Right lobe of liver (tissue), 6 donors: ENCODE measurements around the gene RANBP17. TPM values are rescaled to one million over a fixed set of nuclear protein-coding genes. Genes with fewer than 3 reads are reported as not detected.
"Not testable (repeated sequence)": the region's sequence is repeated elsewhere in the genome, so short reads cannot be mapped to it uniquely, and the experiment has no call there.

Source experiments
- ATAC-seq, 4 donors: fragments of 200-7000 bp; cut with Tn5 transposase; one replicate each; pipeline ENCODE4 v1.9.1; 2020; ENCODE audit warnings: mild to moderate bottlenecking in 4 of 4, moderate library complexity in 4 of 4
- DNase-seq, 3 donors: peaks; one replicate each; pipeline ENCODE4 v3.0.0-alpha.2; 2020
- H3K27ac ChIP-seq, 3 donors: fragments of 200-600 bp; one replicate each; pipeline ENCODE4 v1.8.0; 2022
- H3K27me3 ChIP-seq, 2 donors: fragments of 200-600 bp; one replicate each; pipeline ENCODE4 v1.8.0; 2022
- H3K36me3 ChIP-seq, 4 donors: fragments of 200-600 bp; sonication (generic) in 1 of 4; one replicate each; pipeline versions ENCODE4 v1.5.1 to v1.8.0; 2017 to 2022; ENCODE audit warnings: control low read depth in 1 of 4
- H3K4me1 ChIP-seq, 4 donors: fragments of 200-600 bp; sonication (generic) in 1 of 4; one replicate each; pipeline versions ENCODE4 v1.5.1 to v1.8.0; 2017 to 2022; ENCODE audit warnings: control low read depth in 1 of 4
- H3K4me3 ChIP-seq, 3 donors: fragments of 200-600 bp; one replicate each; pipeline ENCODE4 v1.8.0; 2022
- H3K9me3 ChIP-seq, 4 donors: fragments of 200-600 bp; sonication (generic) in 1 of 4; one replicate each; pipeline versions ENCODE4 v1.5.1 to v1.8.0; 2017 to 2022; ENCODE audit warnings: control low read depth in 1 of 4
- POLR2A ChIP-seq: fragments of 450-650 bp; IDR thresholded peaks from one replicate; pipeline ENCODE4 v1.6.1; 2017; ENCODE audit warnings: antibody characterized with exemption, mild to moderate bottlenecking
- WGBS: methylation state at CpG from one replicate; pipeline ENCODE4 v1.1.6; 2018; ENCODE audit warnings: low coverage, low lambda C conversion rate; ENCODE audit not compliant: insufficient coverage; ENCODE audit errors: missing lambda C conversion rate; 5-methylcytosine and 5-hydroxymethylcytosine counted together
- intact Hi-C, 2 donors: fragments of 100-400 bp; cut with DNase I; formaldehyde crosslinking; loops; one replicate each; pipeline versions ENCODE4 v1.11.2 to v1.14.1; 2022
- total RNA-seq, 6 experiments: library from RNA; depleted of rRNA in 2 of 6; stranded (reverse); fragments of >200 nt in 2 of 6; fragmentation: NEBNext Ultra II Directional in 3 of 6; extraction: Animal tissue kit (Norgen Biotek cat#: 25700) in 3 of 6; gene quantifications; one replicate each; pipeline versions ENCODE4 v1.1.0 to v1.2.4, GENCODE V29; 2016 to 2023
- TF ChIP-seq, protein P1 (sequence below), 4 donors: fragments of 200-600 bp in 3 of 4; fragments of 450-650 bp in 1 of 4; IDR thresholded peaks; one replicate each; pipeline versions ENCODE4 v1.5.1 to v1.8.0; 2016 to 2022; ENCODE audit warnings: antibody characterized with exemption in 4 of 4, mild to moderate bottlenecking in 2 of 4
- donor health status: DM: no; HTN: yes; CAD: no.
- donor health status: DM: no; HTN: no; CAD: no.
- donor health status: DM: no; HTN: no; CAD: no.
- donor health status: DM: no; HTN: yes; CAD: no.
- donor health status: DM: no; HTN: yes; CAD: no.

The RANBP17 gene
- total RNA-seq, 6 experiments from 2014 or later, result 1.5 to 5.7 (median 4.7) TPM

DNA sequence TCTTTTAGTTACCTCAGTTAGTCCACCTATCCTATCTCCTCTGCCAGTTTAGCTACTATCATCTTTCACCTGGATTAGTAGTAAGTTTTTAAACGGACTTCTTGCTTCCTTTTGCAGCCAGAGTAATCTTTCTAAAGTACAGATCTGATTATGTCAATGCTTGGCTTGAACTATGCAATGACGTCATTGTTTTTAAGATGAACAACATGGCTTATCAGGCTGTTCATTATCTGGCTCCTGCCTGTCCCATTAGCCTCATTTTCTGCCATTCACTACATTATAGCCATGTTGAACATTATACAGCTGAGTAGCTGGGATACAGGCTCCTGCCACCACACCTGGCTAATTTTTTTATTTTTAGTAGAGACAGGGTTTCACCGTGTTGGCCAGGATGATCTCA is 98.7 kb downstream of the RANBP17 start:
- no peak for DNase-seq
- H3K4me1 ChIP-seq, result no peaks in the 10 kb centered on the region
- intact Hi-C loops, result no loop called here
- no peaks in the 10 kb centered on the region for H3K9me3 ChIP-seq
- no peak overlapping the region for H3K27ac ChIP-seq
- H3K27me3 ChIP-seq, result no peaks in the 10 kb centered on the region
- WGBS, result 55% methylated on average over 3 of the region's 3 CpGs
- ATAC-seq, result no peak
- H3K36me3 ChIP-seq, result peaks cover 0 to 3% (median 0%) of the 10 kb centered on the region in 4 donors
- TF ChIP-seq POLR2A, result no peak
- TF ChIP-seq, protein P1, sequence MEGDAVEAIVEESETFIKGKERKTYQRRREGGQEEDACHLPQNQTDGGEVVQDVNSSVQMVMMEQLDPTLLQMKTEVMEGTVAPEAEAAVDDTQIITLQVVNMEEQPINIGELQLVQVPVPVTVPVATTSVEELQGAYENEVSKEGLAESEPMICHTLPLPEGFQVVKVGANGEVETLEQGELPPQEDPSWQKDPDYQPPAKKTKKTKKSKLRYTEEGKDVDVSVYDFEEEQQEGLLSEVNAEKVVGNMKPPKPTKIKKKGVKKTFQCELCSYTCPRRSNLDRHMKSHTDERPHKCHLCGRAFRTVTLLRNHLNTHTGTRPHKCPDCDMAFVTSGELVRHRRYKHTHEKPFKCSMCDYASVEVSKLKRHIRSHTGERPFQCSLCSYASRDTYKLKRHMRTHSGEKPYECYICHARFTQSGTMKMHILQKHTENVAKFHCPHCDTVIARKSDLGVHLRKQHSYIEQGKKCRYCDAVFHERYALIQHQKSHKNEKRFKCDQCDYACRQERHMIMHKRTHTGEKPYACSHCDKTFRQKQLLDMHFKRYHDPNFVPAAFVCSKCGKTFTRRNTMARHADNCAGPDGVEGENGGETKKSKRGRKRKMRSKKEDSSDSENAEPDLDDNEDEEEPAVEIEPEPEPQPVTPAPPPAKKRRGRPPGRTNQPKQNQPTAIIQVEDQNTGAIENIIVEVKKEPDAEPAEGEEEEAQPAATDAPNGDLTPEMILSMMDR (IDR thresholded peaks at IDR 0.05), result no peak
- no peak overlapping the region for H3K4me3 ChIP-seq

DNA sequence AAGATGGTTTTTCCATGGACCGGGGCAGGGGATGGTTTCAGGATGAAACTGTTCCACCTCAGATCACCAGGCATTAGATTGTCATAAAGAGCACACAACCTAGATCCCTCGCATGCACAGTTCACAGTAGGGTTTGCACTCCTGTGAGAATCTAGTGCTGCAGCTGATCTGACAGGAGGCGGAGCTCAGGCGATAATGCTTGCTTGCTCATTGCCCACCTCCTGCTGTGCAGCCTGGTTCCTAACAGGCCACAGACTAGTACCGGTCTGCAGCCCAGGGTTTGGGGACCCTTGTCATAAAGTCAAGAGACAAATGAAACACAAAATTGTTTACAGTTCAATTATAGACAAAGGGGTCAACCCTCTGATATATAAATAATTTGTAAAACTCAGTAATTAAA is 101.7 kb downstream of the RANBP17 start:
- Histone ChIP-seq H3K9me3 (no peaks in the 10 kb centered on the region), H3K4me1 (no peaks in the 10 kb centered on the region), H3K27me3 (no peaks in the 10 kb centered on the region), H3K4me3 (no peak overlapping the region), H3K27ac (no peak overlapping the region), H3K36me3 (peaks cover 0 to 3% (median 0%) of the 10 kb centered on the region in 4 donors)
- 0% methylated on average over 1 of the region's 5 CpGs for WGBS
- intact Hi-C loops, result no loop called here
- ATAC-seq, result no peak
- no peak for TF ChIP-seq POLR2A
- TF ChIP-seq, protein P1 (IDR thresholded peaks at IDR 0.05), result no peak
- no peak for DNase-seq

DNA sequence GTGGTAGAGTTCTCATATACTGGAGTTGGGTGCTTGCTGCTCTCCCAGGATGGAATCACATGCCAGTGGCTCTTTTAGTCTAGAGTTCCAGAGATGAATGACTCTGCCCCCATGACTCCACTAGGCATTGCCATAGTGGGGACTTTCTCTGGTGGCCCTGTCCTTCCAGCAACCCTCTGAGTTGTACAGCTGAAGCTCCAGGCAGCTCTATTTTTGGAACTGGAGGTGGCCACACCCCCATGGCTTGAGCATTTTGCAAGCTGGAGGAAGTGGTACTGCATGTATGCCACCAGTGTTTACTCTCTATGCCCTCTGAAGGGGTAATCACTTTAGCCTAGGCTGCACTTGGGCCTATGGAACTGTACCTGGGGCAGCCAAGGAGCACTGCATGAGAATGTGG is 112.6 kb downstream of the RANBP17 start:
- ATAC-seq (no peak), DNase-seq (no peak)
- no peaks in the 10 kb centered on the region for H3K9me3 ChIP-seq
- H3K27me3 ChIP-seq, result no peaks in the 10 kb centered on the region
- TF ChIP-seq, protein P1 (IDR thresholded peaks at IDR 0.05), result no peak
- TF ChIP-seq POLR2A, result no peak
- no peaks in the 10 kb centered on the region for H3K36me3 ChIP-seq
- H3K27ac ChIP-seq, result no peak overlapping the region
- no peak overlapping the region for H3K4me3 ChIP-seq
- intact Hi-C loops, result no loop called here
- no peaks in the 10 kb centered on the region for H3K4me1 ChIP-seq

DNA sequence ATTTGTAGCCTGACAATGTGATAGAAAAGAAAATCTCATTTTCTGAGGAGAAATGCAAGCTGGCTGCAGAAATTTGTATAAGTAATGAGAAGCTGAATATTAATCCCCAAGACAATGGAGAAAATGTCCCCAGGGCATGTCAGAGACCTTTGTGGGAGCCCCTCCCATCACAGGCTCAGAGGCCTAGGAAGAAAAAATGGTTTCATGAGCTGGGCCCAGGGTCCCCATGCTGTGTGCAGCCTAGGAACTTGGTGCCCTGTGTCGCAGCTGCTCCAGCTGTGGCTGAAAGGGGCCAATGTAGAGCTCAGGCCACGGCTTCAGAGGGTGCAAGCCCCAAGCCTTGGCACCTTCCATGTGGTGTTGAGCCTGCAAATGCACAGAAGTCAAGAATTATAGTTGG is 118.4 kb downstream of the RANBP17 start:
- 47% methylated on average over 2 of the region's 2 CpGs for WGBS
- H3K4me1 ChIP-seq, H3K27me3 ChIP-seq, H3K27ac ChIP-seq, H3K9me3 ChIP-seq, DNase-seq, ATAC-seq, intact Hi-C loops, H3K36me3 ChIP-seq, H3K4me3 ChIP-seq: not testable (repeated sequence)

DNA sequence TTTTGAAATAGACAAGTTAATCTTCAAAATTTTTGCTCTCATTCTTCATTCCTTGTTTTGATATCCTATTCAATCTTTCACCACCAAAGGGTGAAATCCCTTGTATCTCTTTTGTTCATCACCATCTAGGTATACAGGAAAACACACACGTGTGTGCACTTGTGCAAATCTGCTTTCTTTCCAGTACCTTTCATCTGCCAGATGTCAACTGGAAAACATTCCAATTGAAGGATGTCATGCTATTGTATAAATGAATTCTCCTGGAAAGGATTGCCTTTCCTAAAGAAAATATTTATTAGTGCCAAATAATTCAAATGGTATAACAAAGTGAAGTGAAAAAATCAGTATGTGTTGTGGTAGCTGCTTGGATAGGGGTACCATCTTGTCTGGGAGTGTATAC is 123.7 kb downstream of the RANBP17 start:
- DNase-seq (no peak), ATAC-seq (no peak)
- Histone ChIP-seq H3K4me1 (no peaks in the 10 kb centered on the region), H3K4me3 (no peak overlapping the region), H3K36me3 (no peaks in the 10 kb centered on the region), H3K27ac (no peak overlapping the region), H3K27me3 (no peaks in the 10 kb centered on the region), H3K9me3 (no peaks in the 10 kb centered on the region)
- TF ChIP-seq POLR2A, result no peak
- TF ChIP-seq, protein P1 (IDR thresholded peaks at IDR 0.05), result no peak
- intact Hi-C loops, result no loop called here
- WGBS, result 73% methylated on average over 1 of the region's 1 CpG
